ENCODE measurements around the gene DNAJA3.

DNA sequence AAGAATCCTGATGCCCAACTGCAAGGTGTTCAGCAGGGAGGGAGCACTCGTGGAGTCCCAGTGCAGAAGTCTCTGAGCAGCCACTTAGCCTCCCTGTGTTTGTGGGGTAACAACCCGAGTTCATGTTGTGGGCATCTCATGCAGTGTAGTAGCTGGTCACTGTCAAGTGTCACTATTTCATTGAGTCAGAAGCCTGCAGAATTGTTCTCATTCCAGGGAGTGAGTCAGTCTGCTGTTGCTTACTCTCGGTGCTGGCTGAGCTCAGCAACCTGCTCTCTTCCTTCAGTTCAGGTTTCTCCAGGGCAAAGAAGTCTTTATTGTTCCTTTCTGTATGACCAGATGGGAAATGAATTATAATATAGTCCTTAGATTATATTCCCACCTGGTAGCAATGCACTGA, 74.6 kb downstream of the DNAJA3 start:
- no peak for TF ChIP-seq EZH2 (IDR thresholded peaks at IDR 0.05; ENCODE audit: borderline replicate concordance, control insufficient read depth, low read depth, low read length)
- TF ChIP-seq RAD21 (IDR thresholded peaks at IDR 0.05; ENCODE audit: insufficient read depth, low read depth, low read length): no peak
- TF ChIP-seq POLR2A (IDR thresholded peaks at IDR 0.05; ENCODE audit: low read depth, low read length): no peak
- TF ChIP-seq, protein P1, sequence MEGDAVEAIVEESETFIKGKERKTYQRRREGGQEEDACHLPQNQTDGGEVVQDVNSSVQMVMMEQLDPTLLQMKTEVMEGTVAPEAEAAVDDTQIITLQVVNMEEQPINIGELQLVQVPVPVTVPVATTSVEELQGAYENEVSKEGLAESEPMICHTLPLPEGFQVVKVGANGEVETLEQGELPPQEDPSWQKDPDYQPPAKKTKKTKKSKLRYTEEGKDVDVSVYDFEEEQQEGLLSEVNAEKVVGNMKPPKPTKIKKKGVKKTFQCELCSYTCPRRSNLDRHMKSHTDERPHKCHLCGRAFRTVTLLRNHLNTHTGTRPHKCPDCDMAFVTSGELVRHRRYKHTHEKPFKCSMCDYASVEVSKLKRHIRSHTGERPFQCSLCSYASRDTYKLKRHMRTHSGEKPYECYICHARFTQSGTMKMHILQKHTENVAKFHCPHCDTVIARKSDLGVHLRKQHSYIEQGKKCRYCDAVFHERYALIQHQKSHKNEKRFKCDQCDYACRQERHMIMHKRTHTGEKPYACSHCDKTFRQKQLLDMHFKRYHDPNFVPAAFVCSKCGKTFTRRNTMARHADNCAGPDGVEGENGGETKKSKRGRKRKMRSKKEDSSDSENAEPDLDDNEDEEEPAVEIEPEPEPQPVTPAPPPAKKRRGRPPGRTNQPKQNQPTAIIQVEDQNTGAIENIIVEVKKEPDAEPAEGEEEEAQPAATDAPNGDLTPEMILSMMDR (IDR thresholded peaks at IDR 0.05 in 2 of 3, conservative IDR thresholded peaks at IDR 0.05 in 1 of 3; ENCODE audit: control insufficient read depth in 2 of 3, extremely low read depth in 1 of 3, insufficient read depth in 1 of 3, low read depth in 3 of 3, low read length in 3 of 3): no peak
- TF ChIP-seq GABPA (IDR thresholded peaks at IDR 0.05; ENCODE audit: low read depth): no peak
- no peak for TF ChIP-seq CREB1 (IDR thresholded peaks at IDR 0.05; ENCODE audit: low read depth)
- TF ChIP-seq, protein P2, sequence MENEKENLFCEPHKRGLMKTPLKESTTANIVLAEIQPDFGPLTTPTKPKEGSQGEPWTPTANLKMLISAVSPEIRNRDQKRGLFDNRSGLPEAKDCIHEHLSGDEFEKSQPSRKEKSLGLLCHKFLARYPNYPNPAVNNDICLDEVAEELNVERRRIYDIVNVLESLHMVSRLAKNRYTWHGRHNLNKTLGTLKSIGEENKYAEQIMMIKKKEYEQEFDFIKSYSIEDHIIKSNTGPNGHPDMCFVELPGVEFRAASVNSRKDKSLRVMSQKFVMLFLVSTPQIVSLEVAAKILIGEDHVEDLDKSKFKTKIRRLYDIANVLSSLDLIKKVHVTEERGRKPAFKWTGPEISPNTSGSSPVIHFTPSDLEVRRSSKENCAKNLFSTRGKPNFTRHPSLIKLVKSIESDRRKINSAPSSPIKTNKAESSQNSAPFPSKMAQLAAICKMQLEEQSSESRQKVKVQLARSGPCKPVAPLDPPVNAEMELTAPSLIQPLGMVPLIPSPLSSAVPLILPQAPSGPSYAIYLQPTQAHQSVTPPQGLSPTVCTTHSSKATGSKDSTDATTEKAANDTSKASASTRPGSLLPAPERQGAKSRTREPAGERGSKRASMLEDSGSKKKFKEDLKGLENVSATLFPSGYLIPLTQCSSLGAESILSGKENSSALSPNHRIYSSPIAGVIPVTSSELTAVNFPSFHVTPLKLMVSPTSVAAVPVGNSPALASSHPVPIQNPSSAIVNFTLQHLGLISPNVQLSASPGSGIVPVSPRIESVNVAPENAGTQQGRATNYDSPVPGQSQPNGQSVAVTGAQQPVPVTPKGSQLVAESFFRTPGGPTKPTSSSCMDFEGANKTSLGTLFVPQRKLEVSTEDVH (IDR thresholded peaks at IDR 0.05; ENCODE audit: low read depth, partially characterized antibody): no peak
- TF ChIP-seq MYB (IDR thresholded peaks at IDR 0.05; ENCODE audit: borderline replicate concordance, low read depth, low read length): no peak

All from GM12878 (cell line).